Right lung (tissue), 5 donors: ENCODE data around the gene CLPTM1. TPM values are rescaled to one million over a fixed set of nuclear protein-coding genes. Genes with fewer than 3 reads are reported as not detected.

Experiments used
- DNase-seq, 2 donors: peaks; one replicate each; pipeline ENCODE4 v3.0.0-alpha.2; 2013
- polyA plus RNA-seq, 5 donors: library from polyadenylated mRNA; unstranded; fragments of 120-200 nt; gene quantifications; one replicate each; pipeline versions ENCODE4 v1.2.1 to v1.2.3, GENCODE V29; 2013; ENCODE audit warnings: inconsistent platforms in 1 of 5, low replicate concordance in 1 of 5; ENCODE audit not compliant: insufficient read length in 5 of 5, insufficient read depth in 1 of 5

Gene CLPTM1
- polyA plus RNA-seq, 5 donors, result 55.4 to 78.7 (median 67.1) TPM

DNA sequence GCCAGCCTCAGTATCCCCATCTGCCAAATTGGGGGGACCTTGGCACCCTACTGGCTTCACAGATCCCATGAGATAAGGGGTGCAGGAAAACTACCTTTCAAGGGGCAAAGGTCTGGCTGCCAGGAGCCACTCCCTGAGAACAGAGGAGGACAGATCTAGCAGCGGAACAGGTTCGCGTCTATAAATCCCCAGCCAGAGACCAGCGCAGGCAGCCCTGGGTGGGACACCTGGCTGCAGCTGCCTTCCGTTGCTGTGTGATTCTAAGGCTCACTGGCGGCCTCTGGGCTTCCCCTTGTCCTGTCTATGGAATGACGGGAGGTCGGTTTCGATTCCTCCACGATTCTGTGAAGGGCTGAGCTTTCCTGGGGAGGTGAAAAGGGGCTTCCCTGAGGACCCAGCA lies 53.4 kb downstream of the CLPTM1 start:
- no peak for DNase-seq

DNA sequence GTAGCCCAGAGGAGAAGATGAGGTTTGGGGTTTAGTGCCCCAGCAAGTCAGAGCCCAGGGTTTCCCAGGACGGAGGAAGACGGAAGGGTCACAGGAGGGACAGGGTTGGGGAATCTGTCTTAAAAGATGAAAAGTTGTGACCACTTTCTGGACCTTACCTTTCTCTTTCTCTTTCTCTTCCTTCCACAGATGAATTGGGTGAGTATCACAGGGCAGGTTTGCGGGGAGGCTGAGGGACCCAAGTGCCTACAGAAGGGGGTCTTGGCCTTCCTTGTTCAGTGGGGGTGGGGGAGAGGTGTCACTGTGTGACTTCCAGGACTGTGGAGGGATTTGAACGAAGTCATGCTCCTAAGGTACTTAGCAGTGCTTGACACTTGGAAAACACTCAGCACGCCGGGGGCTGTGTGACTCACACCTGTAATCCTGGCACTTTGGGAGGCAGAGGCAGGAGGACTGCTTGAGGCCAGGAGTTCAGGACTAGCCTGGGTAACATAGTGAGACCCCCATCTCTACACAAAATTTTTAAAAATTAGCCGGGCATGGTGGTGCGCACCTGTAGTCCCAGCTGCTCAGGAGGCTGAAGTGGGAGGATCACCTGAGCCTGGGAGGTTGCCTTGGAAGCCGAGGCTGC lies 54.6 kb downstream of the CLPTM1 start:
- no peak for DNase-seq

DNA sequence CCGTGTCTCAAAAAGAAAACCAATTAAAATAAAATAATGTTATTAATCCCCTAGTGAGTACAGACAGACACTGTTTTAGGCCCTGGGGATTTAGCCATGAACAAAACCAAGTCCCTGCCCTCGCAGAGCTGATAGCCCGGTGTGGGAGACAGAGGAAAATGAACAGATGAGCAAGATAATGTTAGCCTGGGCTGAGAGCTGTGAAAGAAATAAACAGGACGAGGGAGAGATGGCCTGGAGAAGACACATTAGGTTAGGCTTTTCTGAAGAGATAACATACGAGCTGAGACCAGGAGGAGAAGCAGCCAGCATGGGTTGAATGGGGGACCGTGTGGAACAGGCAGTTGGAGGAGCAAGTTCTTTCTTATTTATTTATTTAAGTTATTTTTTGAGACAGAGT lies 55.1 kb downstream of the CLPTM1 start:
- no peak for DNase-seq

DNA sequence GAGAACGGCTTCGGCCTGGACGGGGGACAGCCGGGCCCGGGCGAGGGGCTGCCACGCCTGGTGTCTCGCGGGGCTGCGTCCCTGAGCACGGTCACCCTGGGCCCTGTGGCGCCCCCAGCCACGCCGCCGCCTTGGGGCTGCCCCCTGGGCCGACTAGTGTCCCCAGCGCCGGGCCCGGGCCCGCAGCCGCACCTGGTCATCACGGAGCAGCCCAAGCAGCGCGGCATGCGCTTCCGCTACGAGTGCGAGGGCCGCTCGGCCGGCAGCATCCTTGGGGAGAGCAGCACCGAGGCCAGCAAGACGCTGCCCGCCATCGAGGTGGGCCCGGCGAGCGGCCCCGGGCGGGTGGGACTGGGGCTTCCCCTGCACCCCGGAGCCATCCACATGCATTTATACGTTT lies 56.8 kb downstream of the CLPTM1 start:
- DNase-seq, result no peak

DNA sequence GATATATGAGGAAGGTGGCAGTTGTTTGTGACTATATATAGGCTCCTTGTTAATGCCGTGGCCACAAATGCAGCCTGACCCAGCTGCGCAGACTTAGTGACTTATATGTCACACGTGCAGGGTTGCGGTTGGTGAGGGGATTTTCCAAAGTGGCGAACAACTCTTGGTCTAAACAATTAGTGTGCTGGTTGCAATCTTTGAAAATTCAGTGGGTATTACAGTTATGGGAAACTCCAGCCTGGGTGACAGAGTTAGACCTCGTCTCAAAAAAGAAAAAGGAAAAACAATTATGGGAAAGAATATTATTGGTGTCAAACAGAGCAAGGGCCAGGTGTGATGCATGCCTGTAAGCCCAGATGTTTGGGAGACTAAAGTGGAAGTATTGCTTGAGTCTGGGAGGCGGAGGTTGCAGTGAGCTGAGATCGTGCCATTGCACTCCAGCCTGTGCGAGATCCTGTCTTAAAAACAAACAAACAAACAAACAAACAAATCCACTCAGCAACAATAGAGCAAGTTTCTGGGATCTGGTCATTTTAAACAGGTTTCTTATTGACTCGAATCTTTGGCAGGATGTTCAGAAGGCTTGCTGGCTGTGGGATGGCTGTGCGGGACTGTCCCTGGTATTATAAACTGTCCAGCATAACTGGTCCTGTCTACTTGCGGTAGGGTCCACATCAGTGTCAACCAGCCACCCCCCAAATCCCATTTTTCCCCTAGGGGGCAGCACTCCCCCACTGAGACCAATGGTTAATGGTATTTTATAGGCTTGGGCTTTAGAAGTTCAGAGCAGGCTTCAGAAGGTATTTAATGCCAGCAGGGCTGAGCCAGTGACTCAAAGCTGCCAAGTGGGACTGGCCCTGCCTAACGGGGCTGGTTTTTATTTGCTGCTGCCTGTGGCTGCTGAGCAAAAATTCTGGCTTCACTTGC lies 61.5 kb downstream of the CLPTM1 start:
- peak; percentile 12 to 35 for DNase-seq

DNA sequence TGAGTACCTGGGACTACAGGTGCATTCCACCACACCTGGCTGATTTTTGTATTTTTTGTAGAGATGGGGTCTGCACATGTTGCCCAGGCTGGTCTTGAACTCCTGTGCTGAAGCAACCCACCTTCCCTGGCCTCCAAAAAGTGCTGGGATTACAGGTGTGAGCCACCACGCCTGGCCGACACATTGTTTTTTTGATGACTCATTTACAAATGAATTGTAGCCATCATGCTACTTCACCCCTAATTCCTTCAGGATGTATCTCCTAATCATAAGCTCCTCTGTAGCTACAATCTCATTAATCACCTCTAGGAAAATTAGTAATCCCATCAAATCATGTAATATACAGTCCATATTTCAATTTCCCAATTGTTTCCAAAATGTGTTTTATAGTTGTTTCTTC lies 64.0 kb downstream of the CLPTM1 start:
- DNase-seq, result no peak

DNA sequence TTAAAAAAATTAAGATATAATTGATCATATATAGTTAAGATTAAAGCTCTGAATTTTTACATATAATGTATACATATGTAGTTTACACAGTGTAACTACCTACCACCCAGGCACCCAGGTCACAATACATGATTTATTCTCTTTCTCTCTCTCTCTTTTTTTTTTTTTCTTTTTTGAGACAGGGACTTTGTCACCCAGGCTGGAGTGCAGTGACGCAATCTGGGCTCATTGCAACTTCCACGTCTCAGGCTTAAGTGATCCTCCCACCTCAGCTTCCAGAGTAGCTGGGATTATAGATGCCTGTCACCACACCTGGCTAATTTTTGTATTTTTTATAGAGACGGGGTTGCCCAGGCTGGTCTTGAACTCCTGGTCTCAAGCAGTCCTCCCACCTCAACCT lies 64.9 kb downstream of the CLPTM1 start:
- no peak for DNase-seq

DNA sequence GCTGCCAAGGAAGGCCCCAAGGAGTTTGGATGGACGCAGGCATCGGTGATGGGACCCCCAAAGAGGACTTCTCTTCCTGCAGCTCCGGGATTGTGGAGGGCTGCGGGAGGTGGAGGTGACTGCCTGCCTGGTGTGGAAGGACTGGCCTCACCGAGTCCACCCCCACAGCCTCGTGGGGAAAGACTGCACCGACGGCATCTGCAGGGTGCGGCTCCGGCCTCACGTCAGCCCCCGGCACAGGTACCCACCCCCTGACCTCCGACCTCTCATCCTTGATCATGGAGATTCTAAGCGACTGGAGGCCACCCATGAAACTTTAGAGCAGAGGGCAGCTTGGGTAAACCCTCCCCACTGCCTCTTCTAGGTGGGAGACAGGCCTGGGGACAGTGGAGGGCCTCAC lies 66.8 kb downstream of the CLPTM1 start:
- no peak for DNase-seq

DNA sequence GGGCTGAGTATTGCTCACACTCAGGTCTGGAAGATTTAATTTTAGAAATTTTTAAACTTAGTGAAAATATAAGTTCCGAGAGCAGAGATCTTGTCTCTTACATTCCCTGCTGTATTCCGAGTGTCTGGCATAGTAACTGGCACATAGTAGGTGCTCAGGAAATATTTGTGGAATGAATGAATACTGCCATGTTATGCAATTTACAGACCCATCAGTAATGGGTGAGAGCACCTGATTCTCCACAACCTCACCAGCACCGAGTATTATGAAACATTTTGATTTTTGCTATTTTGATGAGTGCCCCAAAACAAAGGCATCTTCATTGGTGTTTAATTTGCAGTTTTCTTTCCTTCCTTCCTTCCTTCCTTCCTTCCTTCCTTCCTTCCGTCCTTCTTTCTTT lies 67.9 kb downstream of the CLPTM1 start:
- no peak for DNase-seq

DNA sequence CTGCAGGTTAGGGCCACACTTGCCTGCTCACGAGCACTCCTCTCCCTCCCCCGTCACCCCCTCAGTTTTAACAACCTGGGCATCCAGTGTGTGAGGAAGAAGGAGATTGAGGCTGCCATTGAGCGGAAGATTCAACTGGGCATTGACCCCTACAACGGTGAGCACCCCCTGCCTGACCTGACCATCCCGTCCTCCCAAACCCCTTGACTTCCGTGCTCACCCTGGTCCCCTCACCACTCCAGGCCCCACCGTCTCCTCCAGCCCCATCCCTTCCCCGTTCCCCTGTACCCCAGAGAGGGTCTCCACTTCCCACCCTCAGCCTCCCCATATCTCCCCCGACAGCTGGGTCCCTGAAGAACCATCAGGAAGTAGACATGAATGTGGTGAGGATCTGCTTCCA lies 70.1 kb downstream of the CLPTM1 start:
- no peak for DNase-seq

DNA sequence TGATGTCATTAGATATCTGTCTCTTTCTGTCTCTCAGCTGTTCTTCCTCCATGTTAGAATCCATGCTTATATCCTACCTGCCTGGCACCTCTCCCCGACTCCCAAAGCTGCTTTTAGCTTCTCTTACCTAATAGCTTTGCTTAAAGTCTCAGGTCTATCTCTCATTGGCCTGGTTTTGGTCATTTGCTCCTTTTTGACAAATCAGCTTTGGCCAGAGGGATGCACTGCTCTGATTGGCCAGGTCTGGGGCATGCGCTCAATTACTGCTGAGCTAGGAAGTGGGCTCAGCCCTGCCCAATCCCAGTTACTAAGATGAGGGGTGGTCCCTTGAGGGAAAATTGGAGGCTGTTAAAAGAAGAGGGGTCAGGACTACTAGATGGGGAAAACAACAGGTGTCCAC lies 72.2 kb downstream of the CLPTM1 start:
- DNase-seq, result no peak

DNA sequence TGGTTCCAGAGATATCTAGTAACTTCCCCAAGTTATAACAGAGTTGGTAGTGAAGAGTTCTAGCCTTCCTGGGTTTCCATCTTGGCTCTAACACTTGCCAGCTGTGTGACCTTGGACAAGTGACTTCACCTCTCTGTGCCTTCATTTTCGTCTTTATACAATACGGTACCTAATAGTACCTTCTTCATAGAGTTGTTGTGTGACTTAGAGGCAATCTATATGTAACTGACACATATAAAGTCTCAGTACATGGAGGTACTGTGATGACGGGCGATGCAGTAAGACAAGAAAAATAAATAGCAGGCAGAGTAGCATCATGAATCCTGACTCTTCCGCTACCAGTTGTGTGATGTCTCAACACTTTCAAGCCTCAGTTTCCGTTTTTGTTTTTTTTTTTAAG lies 75.6 kb downstream of the CLPTM1 start:
- no peak for DNase-seq

DNA sequence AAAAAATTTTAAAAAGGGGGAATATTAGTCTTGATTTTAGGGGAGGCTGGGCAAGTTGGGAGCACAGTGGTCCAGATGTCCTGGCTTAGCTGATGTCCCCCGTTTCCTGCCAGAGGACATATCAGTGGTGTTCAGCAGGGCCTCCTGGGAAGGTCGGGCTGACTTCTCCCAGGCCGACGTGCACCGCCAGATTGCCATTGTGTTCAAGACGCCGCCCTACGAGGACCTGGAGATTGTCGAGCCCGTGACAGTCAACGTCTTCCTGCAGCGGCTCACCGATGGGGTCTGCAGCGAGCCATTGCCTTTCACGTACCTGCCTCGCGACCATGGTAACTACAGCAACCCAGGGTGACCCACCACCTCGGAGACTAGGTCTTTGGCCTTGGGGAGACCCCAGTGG lies 77.2 kb downstream of the CLPTM1 start:
- DNase-seq, result no peak

DNA sequence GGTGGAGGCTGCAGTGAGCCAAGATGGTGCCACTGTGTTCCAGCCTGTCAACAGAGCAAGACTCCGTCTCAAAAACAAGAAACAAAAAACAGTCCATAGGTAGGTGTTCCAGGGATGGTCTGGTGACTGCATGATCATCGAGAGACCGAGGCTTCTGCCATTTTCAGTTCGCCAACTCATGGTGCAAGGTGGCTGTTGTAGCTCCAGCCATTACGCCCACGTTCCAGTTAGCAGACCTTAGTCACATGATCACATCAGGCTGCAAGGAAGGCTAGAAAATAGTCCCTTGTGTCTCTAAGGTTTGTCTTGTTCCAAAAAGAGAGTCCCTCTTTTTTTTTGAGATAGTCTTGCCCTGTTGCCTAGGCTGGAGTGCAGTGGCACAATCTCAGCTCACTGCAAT lies 80.6 kb downstream of the CLPTM1 start:
- no peak for DNase-seq

DNA sequence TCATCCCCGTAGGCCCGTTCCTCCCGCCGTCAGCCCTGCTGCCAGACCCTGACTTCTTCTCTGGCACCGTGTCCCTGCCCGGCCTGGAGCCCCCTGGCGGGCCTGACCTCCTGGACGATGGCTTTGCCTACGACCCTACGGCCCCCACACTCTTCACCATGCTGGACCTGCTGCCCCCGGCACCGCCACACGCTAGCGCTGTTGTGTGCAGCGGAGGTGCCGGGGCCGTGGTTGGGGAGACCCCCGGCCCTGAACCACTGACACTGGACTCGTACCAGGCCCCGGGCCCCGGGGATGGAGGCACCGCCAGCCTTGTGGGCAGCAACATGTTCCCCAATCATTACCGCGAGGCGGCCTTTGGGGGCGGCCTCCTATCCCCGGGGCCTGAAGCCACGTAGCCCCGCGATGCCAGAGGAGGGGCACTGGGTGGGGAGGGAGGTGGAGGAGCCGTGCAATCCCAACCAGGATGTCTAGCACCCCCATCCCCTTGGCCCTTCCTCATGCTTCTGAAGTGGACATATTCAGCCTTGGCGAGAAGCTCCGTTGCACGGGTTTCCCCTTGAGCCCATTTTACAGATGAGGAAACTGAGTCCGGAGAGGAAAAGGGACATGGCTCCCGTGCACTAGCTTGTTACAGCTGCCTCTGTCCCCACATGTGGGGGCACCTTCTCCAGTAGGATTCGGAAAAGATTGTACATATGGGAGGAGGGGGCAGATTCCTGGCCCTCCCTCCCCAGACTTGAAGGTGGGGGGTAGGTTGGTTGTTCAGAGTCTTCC lies 82.4 kb downstream of the CLPTM1 start:
- no peak for DNase-seq

DNA sequence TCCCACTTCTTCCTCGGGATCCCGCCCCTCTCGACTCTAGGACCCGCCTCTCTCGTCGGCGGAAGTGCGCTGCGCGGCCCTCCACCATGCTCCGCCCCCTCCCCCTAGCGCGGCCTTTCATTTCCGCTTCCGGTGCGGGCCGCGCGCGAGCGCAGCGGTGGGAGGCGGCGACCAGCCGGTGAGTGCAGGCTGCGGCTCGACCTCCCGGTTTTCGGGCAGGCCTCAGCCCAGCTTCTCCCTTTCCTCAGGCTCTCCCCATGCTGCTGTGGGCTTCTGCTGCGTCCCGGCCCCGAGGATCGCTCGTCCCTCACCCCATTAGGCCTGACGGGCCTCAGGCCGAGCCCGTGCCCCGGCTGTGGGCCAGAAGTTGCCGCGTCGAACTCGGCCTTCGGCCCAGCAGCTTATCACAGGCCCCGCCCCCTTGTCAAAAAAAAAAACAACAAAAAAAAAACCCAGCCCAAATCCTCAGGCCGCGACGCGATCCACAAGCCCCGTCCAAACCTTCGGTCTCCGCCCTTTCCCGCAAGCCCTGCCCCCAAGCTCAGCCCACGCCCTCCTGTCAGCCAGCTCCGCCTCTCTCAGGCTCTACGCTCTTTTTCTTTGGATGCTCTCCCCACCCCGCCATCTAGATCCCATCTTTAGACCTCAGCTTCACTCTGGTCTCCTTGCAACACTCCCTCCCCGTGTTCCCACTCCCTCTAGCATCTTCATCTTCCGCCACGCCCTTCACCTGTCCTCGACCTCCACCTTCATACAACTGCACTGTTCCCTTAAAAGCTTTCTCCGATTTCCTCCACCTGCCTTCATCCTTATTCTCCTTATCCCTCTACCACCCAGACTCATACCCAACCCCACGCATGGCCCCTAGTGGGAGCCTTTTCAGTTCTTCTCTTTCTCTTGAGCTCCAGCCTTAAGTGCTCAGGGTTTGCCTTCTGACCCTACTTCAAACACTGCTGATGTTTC lies 84.0 kb downstream of the CLPTM1 start, which contains the start of gene CLASRP:
Gene CLASRP (plus strand): TSS at position 115 of the 963 bp plus-strand sequence. CDS start 1,168 bp downstream, outside the sequence.
- peak; percentile 91 for DNase-seq

DNA sequence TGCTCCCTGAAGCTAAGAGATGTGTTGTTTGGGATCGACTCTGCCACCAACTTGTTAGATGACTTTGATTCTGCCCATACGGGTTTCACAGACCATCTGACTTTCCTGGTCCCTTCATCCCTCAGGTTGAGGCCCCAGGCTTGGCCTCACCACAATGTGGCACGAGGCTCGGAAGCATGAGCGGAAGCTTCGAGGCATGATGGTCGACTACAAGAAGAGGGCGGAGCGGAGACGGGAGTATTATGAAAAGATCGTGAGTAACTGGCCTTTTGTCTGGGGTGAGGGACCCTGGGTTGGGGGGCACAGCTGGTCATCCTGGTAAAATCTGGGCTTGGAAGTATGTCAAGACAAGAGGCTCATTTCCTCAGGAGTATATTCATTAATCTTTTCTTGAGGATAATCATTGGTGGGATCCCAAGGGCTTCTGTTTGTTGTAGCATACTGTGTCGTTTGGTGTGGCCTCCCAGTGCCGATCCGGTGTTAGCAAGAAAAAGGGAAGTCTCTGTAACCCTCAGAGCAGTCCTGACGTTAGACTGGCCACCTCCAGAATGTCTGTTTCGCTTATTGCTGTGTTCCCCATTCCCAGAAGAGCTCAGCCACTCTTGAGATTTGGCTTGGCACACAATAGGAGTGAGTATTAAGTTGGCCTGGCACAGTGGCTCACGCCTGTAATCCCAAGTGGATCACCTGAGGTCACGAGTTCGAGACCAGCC lies 85.0 kb downstream of the CLPTM1 start:
- DNase-seq, result no peak

DNA sequence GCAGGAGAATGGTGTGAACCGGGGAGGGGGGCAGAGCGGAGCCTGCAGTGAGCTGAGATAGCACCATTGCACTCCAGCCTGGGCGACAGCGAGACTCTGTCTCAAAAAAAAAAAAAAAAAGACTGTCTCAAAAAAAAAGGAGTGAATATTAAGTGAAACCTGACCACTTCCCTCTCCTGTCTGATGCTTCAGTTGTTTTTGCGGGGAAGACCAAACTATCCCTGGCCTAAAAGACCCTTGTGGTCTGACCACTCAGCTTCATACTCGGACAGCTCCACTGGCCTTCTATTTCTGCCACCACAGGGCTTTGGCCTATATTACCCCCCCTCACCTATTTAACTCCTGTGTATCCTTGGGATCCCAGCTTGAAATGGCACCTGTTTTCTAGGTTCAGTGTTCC lies 85.9 kb downstream of the CLPTM1 start:
- DNase-seq, result no peak
